ENCODE measurements around the gene CLRN3. TPM values are rescaled to one million over a fixed set of nuclear protein-coding genes. Genes with fewer than 3 reads are reported as not detected.

Gene CLRN3
- polyA plus RNA-seq, 1 donor from 2014 or later = not detected

GRCh38 chr10:127872011-127872761, 20.6 kb downstream of the CLRN3 start (continued):
- no peak for TF ChIP-seq SMC3 (conservative IDR thresholded peaks at IDR 0.05; ENCODE audit: poor library complexity)
- TF ChIP-seq MXI1 (conservative IDR thresholded peaks at IDR 0.05; ENCODE audit: poor library complexity, severe bottlenecking) = no peak
- no peak for TF ChIP-seq EP300 (conservative IDR thresholded peaks at IDR 0.05; ENCODE audit: poor library complexity, severe bottlenecking)

DNA sequence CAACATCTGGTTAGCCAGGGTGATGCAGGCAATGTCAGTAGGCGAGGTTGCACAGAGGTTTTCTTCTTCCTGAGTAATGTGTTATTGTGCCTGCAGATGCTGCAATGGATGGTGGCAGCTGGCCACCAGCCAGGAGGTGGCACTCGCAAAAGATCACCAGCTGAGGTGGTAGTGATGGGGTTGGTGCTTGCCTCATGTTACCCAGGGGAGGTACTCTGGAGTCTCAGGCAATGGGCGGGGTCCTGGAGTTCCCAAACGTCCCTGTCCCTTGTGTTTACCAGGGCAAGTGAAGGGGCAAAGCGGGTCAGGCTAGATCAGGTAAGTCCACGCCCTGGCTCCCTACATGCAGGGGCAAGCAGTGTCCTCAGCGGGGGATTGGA, 21.1 kb downstream of the CLRN3 start:
- no peak for TF ChIP-seq POLR2AphosphoS5 (IDR thresholded peaks at IDR 0.05)
- no peak for TF ChIP-seq EP300 (conservative IDR thresholded peaks at IDR 0.05; ENCODE audit: poor library complexity, severe bottlenecking)
- TF ChIP-seq MXI1 (conservative IDR thresholded peaks at IDR 0.05; ENCODE audit: poor library complexity, severe bottlenecking) = no peak
- no peak for TF ChIP-seq EZH2 (IDR thresholded peaks at IDR 0.05; ENCODE audit: borderline replicate concordance, insufficient read depth, low read length, poor library complexity, severe bottlenecking)
- H3F3A ChIP-seq (ENCODE audit: insufficient read depth, low read length, poor library complexity, severe bottlenecking) = no peaks in the 10 kb centered on the region
- H3K27me3 ChIP-seq (ENCODE audit: insufficient read depth, low read depth, low read length) = no peaks in the 10 kb centered on the region
- no peak overlapping the region for H3K9ac ChIP-seq (ENCODE audit: low read length)
- no peaks in the 10 kb centered on the region for H3K79me2 ChIP-seq (replicated peaks; ENCODE audit: insufficient read depth, low read length)
- H4K20me1 ChIP-seq (ENCODE audit: insufficient read depth) = no peaks in the 10 kb centered on the region
- H3K4me2 ChIP-seq (ENCODE audit: low read length) = no peak overlapping the region
- no peaks in the 10 kb centered on the region for H3K9me2 ChIP-seq (ENCODE audit: insufficient read depth, low read length)
- no peak overlapping the region for H2AFZ ChIP-seq (ENCODE audit: low read depth, low read length)
- H3K4me3 ChIP-seq (ENCODE audit: low read length) = no peak overlapping the region
- no peak overlapping the region for H3K27ac ChIP-seq (ENCODE audit: low read length)
- H3K36me3 ChIP-seq (ENCODE audit: insufficient read depth, low read length) = no peaks in the 10 kb centered on the region
- H3K9me3 ChIP-seq (ENCODE audit: low read length) = peaks cover 8% of the 10 kb centered on the region

GRCh38 chr10:127869329-127869728, 23.4 kb downstream of the CLRN3 start:
- Histone ChIP-seq H3K9ac (ENCODE audit: low read length) (no peak overlapping the region), H3K27ac (ENCODE audit: low read length) (no peak overlapping the region), H2AFZ (ENCODE audit: low read depth, low read length) (no peak overlapping the region), H3K27me3 (ENCODE audit: insufficient read depth, low read depth, low read length) (no peaks in the 10 kb centered on the region), H3K9me3 (ENCODE audit: low read length) (peaks cover 8% of the 10 kb centered on the region), H3K4me3 (ENCODE audit: low read length) (no peak overlapping the region), H4K20me1 (ENCODE audit: insufficient read depth) (no peaks in the 10 kb centered on the region), H3K4me2 (ENCODE audit: low read length) (no peak overlapping the region), H3K79me2 (replicated peaks; ENCODE audit: insufficient read depth, low read length) (no peaks in the 10 kb centered on the region), H3K9me2 (ENCODE audit: insufficient read depth, low read length) (no peaks in the 10 kb centered on the region), H3F3A (ENCODE audit: insufficient read depth, low read length, poor library complexity, severe bottlenecking) (no peaks in the 10 kb centered on the region), H3K36me3 (ENCODE audit: insufficient read depth, low read length) (no peaks in the 10 kb centered on the region)
- no peak for TF ChIP-seq POLR2AphosphoS5 (IDR thresholded peaks at IDR 0.05)
- no peak for TF ChIP-seq MXI1 (conservative IDR thresholded peaks at IDR 0.05; ENCODE audit: poor library complexity, severe bottlenecking)
- TF ChIP-seq CTCF (IDR thresholded peaks at IDR 0.05; ENCODE audit: poor library complexity, severe bottlenecking) = no peak
- TF ChIP-seq SMC3 (conservative IDR thresholded peaks at IDR 0.05; ENCODE audit: poor library complexity) = no peak
- TF ChIP-seq TAF1 (IDR thresholded peaks at IDR 0.05; ENCODE audit: low read depth) = no peak
- TF ChIP-seq, protein P1, sequence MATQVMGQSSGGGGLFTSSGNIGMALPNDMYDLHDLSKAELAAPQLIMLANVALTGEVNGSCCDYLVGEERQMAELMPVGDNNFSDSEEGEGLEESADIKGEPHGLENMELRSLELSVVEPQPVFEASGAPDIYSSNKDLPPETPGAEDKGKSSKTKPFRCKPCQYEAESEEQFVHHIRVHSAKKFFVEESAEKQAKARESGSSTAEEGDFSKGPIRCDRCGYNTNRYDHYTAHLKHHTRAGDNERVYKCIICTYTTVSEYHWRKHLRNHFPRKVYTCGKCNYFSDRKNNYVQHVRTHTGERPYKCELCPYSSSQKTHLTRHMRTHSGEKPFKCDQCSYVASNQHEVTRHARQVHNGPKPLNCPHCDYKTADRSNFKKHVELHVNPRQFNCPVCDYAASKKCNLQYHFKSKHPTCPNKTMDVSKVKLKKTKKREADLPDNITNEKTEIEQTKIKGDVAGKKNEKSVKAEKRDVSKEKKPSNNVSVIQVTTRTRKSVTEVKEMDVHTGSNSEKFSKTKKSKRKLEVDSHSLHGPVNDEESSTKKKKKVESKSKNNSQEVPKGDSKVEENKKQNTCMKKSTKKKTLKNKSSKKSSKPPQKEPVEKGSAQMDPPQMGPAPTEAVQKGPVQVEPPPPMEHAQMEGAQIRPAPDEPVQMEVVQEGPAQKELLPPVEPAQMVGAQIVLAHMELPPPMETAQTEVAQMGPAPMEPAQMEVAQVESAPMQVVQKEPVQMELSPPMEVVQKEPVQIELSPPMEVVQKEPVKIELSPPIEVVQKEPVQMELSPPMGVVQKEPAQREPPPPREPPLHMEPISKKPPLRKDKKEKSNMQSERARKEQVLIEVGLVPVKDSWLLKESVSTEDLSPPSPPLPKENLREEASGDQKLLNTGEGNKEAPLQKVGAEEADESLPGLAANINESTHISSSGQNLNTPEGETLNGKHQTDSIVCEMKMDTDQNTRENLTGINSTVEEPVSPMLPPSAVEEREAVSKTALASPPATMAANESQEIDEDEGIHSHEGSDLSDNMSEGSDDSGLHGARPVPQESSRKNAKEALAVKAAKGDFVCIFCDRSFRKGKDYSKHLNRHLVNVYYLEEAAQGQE (IDR thresholded peaks at IDR 0.05; ENCODE audit: borderline replicate concordance) = no peak
- no peak for TF ChIP-seq RAD21 (conservative IDR thresholded peaks at IDR 0.05)
- no peak for TF ChIP-seq EZH2 (IDR thresholded peaks at IDR 0.05; ENCODE audit: borderline replicate concordance, insufficient read depth, low read length, poor library complexity, severe bottlenecking)
